GM21619 (cell line): Measurements from ENCODE around the gene PLEKHA3.
A peak's percentile ranks its signal among the peaks of the same experiment; 100 is the strongest.
"Not testable (repeated sequence)": the region's sequence is repeated elsewhere in the genome, so short reads cannot be mapped to it uniquely, and the experiment has no call there.

Experiments used
- ATAC-seq: cut with Tn5 transposase; IDR thresholded peaks from one replicate; pipeline ENCODE4 v1.9.1; 2021; ENCODE audit not compliant: unreplicated experiment

PLEKHA3 gene

GRCh38 chr2:178480227-178481181 is at the start of gene PLEKHA3:
Gene PLEKHA3, plus strand, starts transcription at chr2:178480457. Its CDS starts 413 bp downstream, at chr2:178480870.
- peak; percentile 61 for ATAC-seq

GRCh38 chr2:178436662-178437061 is 43.6 kb upstream of the PLEKHA3 start:
- ATAC-seq = no peak

GRCh38 chr2:178441426-178441825 is 38.8 kb upstream of the PLEKHA3 start:
- no peak for ATAC-seq

- peak; percentile 9 for ATAC-seq
Measured at GRCh38 chr2:178448968-178449661, 31.1 kb upstream of the PLEKHA3 start.

GRCh38 chr2:178449700-178450523 is 30.3 kb upstream of the PLEKHA3 start:
- ATAC-seq = no peak

- ATAC-seq = peak; percentile 44
Measured at GRCh38 chr2:178450524-178450773, 29.8 kb upstream of the PLEKHA3 start.

GRCh38 chr2:178450774-178451525 is 29.3 kb upstream of the PLEKHA3 start, which contains the start of the genes PJVK and PRKRA:
Gene PJVK, plus strand, starts transcription at chr2:178451378. Its CDS starts 2,032 bp downstream, at chr2:178453410.
Gene PRKRA, minus strand, starts transcription at chr2:178451175. Its CDS starts 145 bp downstream, at chr2:178451030.
- peak; percentile 79 for ATAC-seq

- ATAC-seq = no peak
Measured at GRCh38 chr2:178452334-178452733, 27.9 kb upstream of the PLEKHA3 start.

GRCh38 chr2:178452870-178453269 is 27.4 kb upstream of the PLEKHA3 start:
- ATAC-seq = no peak

GRCh38 chr2:178455947-178456346 is 24.3 kb upstream of the PLEKHA3 start:
- ATAC-seq = no peak

GRCh38 chr2:178457390-178457886 is 22.8 kb upstream of the PLEKHA3 start:
- no peak for ATAC-seq

- ATAC-seq = no peak
Measured at GRCh38 chr2:178469219-178469849, 10.9 kb upstream of the PLEKHA3 start.

- ATAC-seq = not testable (repeated sequence)
Measured at GRCh38 chr2:178471313-178471712, 8.9 kb upstream of the PLEKHA3 start.

- no peak for ATAC-seq
Measured at GRCh38 chr2:178473373-178473772, 6.9 kb upstream of the PLEKHA3 start.

- no peak for ATAC-seq
Measured at GRCh38 chr2:178473931-178474330, 6.3 kb upstream of the PLEKHA3 start.

GRCh38 chr2:178474560-178474959 is 5.7 kb upstream of the PLEKHA3 start:
- ATAC-seq = no peak

GRCh38 chr2:178476477-178476876 is 3.8 kb upstream of the PLEKHA3 start:
- no peak for ATAC-seq

GRCh38 chr2:178477443-178478129 is 2.7 kb upstream of the PLEKHA3 start:
- no peak for ATAC-seq

GRCh38 chr2:178478130-178478438 is 2.2 kb upstream of the PLEKHA3 start:
- peak; percentile 1 for ATAC-seq
